Right lung (tissue), 5 donors: ENCODE results near the gene MADD. TPM values are rescaled to one million over a fixed set of nuclear protein-coding genes. Genes with fewer than 3 reads are reported as not detected.

Experiments
- DNase-seq, 2 donors: peaks; one replicate each; pipeline ENCODE4 v3.0.0-alpha.2; 2013
- polyA plus RNA-seq, 5 donors: library from polyadenylated mRNA; unstranded; fragments of 120-200 nt; gene quantifications; one replicate each; pipeline versions ENCODE4 v1.2.1 to v1.2.3, GENCODE V29; 2013; ENCODE audit warnings: inconsistent platforms in 1 of 5, low replicate concordance in 1 of 5; ENCODE audit not compliant: insufficient read length in 5 of 5, insufficient read depth in 1 of 5

Gene MADD
- polyA plus RNA-seq, 5 donors = 41.9 to 60.4 (median 47.2) TPM

DNA sequence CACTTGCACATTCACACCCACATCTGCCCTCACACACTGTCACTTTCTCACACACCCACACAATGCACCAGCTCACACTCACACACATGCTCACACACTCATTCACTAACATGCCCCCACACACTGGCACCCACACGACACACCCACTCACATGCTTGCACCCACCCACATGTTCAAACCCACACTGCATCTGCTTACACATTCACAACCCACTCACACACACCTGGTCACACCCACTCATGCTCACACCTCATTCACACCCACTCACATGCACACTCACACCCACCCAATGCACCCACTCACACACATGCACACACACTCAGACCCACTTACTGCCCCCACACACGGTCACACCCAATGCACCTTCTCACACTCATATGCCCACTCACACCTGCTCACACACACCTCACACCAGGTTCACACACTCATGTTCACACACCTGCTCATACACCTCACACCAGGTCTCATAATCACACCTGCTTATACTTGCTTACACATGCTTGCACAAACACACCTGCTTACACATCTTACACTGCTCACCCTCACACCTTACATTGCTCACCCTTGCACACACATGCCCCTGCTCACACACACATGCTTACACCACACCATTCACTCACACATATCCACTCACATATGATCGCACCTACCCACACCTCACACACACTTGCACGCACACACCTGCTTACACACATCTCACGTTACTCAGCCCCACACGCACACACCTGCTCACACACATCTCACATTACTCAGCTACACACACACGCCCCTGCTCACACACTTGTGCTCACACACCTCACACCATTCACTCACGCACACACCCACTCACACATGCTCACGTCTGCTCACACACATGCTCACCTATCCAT lies 86.4 kb downstream of the MADD start:
- no peak for DNase-seq

DNA sequence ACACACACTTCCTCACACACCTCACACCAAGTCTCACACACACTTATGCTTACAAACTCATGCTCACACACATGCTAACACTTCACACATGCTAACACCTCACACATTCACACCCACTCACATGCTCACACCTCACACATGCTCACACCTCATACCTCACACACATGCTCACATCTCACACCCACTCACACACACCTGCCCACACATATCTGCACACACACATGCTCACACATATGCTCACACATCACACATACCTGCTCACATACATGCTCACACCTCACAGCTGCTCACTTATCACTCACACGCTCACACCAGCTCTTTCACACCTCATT lies 87.0 kb downstream of the MADD start:
- no peak for DNase-seq

DNA sequence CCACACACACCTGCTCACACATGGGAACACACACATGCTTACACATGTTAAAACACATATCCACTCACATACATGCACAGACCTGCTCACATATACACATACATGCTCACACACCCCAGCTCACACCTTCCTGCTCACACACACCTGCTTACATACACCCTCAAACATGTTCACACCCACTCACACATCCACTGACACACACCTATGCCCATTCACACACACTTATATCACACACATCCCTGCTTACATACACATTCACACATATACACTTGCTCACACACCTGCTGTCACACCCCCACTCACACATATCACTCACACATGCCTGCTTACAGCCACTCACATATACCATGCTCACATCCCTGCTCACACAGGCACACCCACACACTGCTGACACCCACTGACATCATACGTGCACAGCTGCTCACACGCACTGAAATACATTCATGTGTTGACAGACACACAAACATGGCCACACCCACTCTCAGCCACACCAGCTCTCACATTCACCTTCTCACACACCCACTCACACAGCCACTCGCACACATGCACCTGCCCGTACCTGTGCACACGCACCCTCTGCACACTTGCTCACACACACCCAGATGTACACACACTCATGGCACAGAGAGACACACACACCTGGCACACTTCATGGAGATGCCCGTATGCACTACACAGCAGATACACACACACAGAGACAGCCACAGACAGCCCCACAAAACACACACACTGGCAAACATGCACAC lies 88.2 kb downstream of the MADD start:
- no peak for DNase-seq

DNA sequence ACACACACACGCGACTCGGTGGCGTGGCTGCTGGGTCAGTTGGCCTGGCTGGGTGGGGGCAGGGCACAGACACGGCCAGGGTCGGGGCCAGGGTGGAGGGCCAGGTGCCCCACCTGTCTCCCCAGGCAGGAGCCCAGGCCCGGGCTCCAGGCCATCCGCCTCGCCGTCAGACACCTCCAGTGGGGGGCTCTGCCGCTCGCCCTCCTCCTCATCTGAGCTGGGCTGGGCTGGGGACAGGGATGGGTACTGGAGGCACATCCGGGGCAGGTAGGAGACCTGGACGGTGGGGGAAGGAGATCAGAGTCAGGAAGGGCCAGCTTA lies 88.8 kb downstream of the MADD start:
- DNase-seq = no peak

DNA sequence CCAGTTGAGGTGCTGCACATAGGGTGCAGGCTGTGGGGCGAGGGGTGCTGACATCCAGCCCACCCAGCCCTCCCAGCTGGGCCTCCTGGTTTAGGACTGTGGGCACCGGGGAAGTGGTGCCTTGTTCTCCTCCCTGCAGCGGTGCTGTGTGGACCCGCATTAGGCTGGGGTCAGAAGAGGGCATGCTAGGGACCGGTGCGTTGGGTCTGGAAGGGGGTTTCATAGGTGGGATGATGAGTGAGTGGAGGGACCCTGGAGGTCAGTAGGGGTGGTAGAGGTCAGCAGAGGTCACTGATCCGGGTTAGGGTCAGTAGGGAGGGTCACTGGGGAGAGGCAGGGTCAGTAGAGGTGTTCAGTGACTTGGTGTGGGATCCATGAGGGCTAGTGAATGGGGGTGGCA lies 89.2 kb downstream of the MADD start:
- no peak for DNase-seq

DNA sequence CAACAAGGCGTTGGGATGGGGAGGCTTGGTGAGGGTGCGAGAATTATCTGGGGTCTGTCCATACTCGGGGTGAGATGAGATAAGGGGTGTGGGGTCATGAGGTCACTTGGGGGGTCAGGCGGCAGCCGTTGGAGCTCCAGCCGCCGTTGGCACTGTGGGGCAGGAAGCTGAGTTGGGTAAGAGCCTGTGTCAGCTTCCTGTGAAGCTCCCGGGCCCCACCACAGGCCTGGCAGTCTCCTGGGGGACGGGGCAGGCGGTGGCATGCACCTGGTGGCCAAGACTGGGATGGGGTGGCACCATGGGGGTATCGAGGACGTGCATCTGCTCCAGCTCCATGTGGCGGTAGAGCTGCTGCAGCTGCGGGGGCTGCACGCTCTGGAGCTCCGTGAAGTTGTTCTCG lies 89.7 kb downstream of the MADD start:
- DNase-seq = no peak

DNA sequence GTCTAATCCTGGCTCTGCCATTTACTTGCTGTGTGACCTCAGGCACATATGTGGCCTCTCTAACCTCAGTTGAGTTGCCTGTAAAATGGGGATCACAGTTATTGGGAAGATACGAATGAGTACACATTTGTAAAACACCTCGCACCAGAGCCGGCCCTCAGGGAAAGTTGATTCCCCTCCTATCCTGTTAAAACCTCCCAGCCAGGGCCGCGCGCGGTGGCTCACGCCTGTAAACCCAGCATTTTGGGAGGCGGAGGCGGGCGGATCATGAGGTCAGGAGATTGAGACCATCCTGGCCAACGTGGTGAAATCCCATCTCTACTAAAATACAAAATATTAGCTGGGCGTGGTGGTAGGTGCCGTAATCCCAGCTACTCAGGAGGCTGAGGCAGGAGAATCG lies 90.4 kb downstream of the MADD start:
- no peak for DNase-seq

DNA sequence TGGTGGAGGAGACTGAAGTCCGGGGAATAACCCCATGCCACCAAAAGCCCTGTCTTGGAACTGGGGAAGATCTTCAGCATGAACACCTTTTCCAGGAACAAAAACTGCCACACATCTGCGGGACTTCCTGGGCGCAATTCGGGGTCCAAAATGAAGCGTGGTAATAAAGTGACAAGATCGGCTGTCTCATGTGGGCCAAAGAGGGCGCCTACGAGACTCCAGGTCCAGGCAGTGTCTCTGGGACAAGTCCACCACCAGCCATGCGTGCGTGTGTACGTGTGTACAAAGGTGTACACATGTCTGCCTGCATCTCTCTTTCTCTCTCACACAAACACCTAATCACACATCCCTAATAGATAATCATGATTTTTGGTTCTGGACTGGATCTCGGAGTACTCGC lies 91.5 kb downstream of the MADD start:
- DNase-seq = no peak

DNA sequence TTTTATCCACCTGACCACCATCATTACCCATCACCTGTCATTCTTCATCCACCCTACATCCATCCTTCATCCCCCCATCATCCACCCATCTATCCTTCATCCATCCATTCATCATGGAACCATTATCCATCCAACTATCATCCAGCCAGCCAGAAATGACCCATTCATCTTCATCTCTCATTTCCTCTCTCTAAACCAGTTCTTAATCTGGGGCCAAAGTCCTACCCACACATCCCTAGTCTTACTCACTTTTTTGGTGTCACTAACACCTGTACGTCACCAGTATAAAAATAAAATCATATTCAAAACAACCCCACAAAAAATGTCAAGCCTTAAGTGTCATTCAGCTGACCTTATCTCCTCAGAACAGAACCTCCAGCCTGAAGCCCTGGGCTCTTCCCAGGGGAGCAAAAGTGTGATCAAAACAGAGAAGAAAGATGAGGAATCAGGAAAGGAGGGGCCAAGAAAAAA lies 96.1 kb downstream of the MADD start:
- DNase-seq = no peak

DNA sequence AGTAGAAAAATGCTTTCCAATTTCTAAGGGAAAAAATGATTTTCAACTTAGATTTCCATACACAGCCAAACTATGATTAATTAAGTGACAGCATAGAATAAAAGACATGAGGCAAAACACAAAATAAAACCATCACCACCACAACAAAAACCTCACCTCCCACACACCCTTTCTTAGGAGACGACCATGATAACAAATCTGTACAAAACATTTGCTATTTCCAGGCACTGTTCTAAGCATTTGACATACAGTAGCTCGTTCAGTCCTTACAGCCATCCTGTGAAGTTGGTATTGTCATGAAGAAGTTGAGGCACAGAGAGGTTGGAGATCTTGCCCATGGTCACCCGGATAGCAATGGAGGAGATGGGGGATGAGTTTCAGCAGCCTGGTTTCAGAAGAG lies 99.7 kb downstream of the MADD start:
- DNase-seq = no peak

DNA sequence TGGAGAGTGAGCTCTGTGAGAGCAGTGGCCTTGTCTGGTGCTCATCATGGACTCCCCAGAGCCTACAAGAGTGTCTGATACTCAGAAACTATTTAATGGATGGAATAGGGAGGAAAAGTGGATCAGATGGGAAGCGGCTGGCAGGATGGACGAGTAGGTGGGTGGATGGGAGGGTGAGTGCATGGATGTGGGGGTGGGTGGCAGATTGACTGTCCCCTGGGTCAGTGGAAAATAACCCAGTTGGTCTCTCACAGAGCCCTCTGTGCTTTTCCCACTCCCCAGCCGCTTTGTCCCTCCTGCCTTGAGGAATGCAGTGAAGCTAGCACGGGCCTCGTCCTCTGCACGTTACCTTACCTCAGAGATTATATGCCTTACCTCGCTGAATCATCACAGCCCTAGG lies 102.5 kb downstream of the MADD start:
- no peak for DNase-seq

DNA sequence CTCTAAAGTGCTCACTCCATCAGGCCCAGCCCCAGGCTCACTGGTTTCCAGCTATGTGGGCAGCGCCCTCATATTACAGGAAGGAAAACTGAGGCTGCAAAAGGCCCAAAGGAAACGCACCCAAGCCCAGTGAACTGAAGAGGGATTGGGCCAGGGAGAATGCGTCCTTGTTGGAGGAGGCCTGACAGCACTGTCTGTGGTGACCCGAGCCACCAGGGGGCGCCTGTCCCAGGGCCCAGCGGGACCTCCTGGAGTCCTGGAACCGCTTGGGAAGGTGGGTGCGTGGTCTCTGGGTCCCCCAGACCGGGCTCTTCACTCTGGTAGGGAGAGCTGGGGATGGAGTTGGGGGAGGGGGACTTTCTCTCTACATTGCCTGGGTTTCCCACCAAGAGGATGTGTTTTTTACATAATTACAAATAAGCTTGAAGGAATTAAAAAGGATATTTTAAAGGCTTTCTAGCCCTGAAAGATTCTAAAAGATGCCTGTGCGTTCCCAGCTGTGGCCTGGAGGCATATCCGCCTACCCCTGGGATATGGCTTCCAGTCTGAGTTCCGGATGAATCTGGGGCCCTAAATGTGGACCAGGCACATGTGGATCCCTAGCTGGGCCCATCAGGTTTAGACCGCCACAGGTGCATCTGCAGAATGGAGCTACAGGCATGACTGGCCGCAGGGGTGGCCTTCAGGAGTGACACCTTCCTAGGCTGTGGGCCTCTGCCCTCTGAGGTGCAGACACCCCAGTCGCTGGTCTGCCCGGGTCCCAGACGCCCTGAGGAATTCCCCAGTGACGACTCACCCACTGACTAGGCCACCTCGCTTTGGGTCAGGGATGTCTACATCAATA lies 104.2 kb downstream of the MADD start:
- peak; percentile 62 for DNase-seq

DNA sequence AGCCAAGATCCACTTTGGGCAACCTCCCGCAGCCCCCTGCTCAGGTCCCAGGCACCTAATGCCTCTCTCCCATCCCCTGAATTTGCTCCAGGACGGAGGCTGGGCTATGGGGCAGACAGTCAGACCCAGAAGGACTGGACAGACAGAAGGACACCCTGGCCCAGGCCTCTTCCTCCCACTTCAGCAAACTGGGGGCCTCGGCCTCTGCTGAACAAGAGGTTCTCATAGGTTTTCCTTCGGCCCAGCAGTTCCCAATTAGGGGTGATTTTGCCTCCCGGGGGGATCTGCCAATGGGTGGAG lies 104.7 kb downstream of the MADD start:
- no peak for DNase-seq

DNA sequence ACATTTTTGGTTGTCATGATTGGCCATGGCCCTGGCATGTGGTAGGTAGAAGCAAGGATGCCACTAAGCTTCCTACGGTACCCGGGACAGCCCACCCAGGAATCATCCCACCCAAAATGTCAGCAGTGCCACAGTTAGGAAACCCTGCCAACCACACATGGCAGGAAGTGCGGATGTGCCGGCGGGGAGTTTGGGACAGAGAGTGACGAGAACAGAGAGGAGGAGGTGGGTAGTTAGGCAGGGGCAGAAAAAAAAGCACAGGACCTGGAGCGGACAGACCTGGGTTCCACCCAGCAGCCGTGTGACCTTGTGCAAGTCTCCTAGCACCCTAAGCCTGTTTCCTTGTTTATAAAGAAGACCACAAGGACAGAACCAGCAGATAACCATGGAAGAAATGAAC lies 105.1 kb downstream of the MADD start:
- DNase-seq = no peak

DNA sequence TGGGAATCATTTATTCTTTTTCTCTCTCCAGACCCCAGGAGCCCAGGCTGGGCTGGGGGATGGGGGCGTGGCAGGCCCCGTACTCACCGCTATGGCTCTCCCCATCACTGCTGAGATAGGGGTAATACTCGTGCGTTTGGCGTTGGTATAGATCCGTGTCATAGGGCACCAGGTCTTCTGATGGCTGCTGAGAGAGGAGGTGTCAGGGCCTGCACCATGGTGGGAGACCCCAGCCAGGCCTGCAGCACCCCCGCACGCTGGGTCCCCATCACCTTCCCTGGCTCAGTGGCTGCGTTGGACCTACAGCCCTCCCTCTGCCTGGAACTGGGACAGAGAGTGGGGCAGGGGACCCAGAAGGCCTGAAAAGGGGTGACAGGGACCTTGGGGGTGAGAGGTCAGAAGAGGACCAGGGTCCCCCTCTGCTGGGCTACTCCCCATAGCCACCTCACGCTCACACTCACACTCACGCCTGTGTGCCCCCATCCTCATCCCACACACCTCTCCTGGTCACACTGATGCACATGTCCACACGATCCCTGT lies 105.7 kb downstream of the MADD start:
- DNase-seq = no peak

DNA sequence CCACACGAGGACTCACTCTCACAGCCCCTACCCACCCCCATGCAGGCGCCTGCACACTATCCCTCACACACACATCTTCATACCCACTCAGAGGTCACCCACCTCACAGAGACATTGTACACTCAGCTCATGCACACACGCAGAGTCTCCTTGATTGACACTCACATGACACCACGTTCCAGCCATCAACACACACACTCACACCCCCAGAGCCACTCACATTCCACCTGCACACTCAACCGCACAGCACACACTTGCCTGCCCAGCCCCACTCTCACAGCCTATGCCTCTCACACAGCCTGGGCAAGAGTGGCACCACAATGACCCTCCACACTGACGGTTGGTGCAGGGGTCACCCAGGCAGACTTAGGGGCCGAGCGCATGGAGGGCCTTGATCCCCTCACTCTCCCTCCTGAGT lies 106.2 kb downstream of the MADD start:
- DNase-seq = no peak

DNA sequence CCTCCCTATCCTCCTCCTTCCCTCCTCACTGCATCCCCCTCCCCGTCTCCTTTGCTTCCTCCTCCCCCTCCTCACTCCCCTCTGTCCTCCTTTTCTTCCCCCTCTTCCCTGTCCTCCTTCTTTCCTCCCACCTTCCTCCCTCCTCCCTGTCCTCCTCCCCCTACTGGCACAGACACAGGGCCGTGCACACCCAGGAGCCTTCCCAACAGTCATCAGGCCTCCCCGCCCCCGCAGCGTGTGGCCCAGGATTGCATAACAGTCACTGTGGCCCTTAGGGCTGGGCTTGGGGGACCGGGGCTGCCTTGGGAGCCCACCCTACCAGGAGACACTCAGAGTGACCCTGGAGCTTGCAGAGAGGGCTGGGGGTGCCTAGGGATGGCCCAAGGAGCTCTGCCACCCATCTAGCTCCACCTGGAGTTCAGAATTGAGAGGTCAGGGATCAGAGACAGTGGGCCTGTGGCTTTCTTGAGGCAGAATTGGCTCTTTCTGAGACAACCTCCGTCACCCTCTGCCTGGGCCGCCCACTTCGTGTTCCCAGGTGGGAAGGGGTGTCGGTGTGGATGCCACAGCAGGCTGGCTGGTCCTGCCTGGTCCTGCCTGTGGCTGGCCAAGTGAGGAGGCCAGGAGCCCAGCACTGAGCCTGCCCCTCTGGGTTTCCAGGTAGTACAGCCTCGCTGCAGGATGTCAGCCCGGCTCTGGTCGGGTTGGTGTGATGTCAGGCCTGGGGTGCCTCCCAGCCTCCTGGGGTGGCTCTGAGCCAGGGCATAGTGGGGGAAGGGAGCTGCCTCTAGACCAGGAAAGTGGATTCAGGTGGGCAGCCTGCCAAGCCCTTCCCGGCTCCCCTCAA lies 106.8 kb downstream of the MADD start:
- no peak for DNase-seq

DNA sequence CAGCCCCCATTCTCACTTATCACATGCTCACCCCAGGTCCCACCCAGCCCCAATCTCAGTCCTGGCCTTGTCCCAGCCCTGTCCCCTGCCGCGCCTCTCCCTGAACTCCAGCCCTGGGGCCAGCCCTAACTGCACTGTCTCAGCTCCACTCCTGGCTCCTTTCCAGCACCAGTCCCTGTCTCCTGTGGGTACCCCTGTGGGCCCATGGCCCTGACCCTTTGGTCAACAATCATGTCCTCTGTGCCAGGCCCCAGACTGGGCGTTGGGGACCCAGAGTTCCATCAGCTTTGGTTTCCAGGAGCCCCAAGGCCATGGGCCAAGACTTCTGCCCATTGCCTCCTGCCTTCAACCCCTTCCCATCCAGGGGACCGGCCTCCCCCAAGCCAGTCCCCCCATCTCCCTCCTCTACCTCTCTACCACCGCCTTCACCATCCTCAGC lies 107.7 kb downstream of the MADD start:
- DNase-seq = no peak

DNA sequence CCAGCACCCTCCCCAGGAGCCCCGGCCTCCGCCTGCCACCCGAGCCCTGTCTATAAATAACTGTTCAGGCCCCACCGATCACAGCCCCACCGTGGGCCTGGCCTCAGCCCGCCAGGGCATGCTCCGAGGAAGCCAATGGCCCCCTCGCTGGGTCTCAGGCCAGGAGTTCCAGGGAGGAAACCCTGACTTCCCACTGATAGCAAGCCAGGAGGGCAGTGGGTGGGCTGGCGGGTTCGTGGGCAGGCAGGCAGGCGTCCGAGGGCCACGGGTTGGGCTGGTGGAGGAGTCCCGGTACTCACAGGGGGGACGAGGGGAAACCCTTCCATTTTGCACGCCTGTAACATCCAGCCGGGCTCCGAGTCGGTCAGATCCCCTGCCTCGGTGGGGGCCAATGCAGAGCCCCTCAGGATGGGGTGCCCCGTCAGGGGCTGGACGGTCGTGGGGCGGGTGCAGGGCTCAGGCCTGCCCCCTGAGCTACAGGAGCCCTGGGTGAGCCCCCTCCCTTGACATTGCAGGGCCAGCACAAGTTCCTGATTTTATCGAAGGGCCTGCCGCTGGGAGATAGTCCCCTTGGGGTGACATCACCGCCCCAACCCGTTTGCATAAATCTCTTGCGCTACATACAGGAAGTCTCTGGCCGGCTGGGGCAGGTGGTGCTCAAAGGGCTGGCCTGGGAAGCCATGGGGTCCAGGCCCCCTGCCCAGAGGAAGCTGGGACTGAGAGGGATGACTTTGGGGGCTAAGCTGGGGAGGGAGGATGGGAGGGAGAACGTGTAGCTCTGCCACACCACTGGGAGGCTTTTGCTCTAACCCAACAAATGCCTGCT lies 108.3 kb downstream of the MADD start, which contains the start of gene SPI1:
Gene SPI1 (minus strand): TSS at position 538 of the 826 bp plus-strand sequence. CDS start 194 bp downstream, at position 344.
- no peak for DNase-seq

DNA sequence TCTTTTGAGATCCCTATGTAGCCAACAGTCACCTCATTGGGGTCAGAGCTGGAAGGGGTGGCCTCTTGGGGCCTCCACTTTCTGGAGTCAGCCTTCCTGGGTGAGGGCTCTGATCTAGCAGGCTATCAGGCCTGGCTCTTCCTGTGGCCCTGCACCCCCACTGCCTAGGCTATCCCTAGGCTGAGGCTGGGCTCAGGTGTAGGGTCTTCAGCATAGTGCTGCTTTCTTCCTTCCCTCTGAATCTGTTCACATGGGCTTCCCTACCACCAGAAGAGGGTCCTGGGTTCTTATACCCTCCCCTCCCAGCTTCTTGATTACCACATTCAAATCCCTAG lies 108.9 kb downstream of the MADD start:
- no peak for DNase-seq

DNA sequence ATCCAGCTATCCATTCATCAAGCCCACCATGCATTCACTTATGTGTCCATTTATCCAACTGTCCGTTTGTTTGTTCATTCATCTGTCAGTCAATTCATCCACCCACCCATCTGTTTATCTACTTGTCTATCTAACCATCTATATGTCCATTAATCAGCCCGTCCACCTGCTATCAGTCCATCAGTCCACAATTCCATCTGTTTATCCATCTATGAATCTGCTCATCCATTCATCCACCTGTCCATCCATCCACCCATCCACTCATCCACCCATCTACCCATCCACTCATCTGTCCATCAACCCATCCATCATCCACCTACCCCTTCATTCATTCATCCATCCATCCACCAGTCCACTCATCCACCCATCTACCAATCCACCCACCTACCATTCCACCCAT lies 109.4 kb downstream of the MADD start:
- DNase-seq = no peak
